ENCODE measurements around the gene ZSCAN5A.
A peak's percentile ranks its signal among the peaks of the same experiment; 100 is the strongest.

ZSCAN5A gene

GRCh38 chr19:56261145-56261544 lies 53.5 kb downstream of the ZSCAN5A start:
- H3K36me3 ChIP-seq (ENCODE audit: control insufficient read depth in 1 of 2, insufficient read depth in 2 of 2, low read depth in 1 of 2, low read length in 2 of 2) = no peaks in the 10 kb centered on the region
- H2AFZ ChIP-seq (ENCODE audit: low read depth, low read length) = no peak overlapping the region
- no peak overlapping the region for H4K8ac ChIP-seq (ENCODE audit: low read length)
- no peak overlapping the region for H3K27ac ChIP-seq (ENCODE audit: low read length, poor library complexity, severe bottlenecking)
- no peaks in the 10 kb centered on the region for H3K79me1 ChIP-seq (replicated peaks; ENCODE audit: low read length, poor library complexity, severe bottlenecking)
- no peak overlapping the region for H3K4me3 ChIP-seq (ENCODE audit: insufficient read depth in 1 of 2, low read depth in 1 of 2, low read length in 2 of 2)
- H2BK12ac ChIP-seq (ENCODE audit: low read length in 2 of 2) = no peak overlapping the region
- H3K14ac ChIP-seq (ENCODE audit: low read length in 2 of 2) = no peak overlapping the region
- H2BK5ac ChIP-seq (ENCODE audit: low read depth, low read length, poor library complexity, severe bottlenecking) = no peak overlapping the region
- H3K18ac ChIP-seq (ENCODE audit: low read depth in 1 of 2, low read length in 2 of 2) = no peak overlapping the region
- no peak overlapping the region for H3K23ac ChIP-seq (ENCODE audit: low read length in 2 of 2)
- H4K91ac ChIP-seq (ENCODE audit: low read length) = no peak overlapping the region
- no peak for DNase-seq
- H2BK120ac ChIP-seq (ENCODE audit: low read depth, low read length) = no peak overlapping the region
- H3K4me1 ChIP-seq (ENCODE audit: control insufficient read depth, insufficient read depth, low read depth, low read length) = no peaks in the 10 kb centered on the region
- H2AK5ac ChIP-seq (ENCODE audit: low read length, severe bottlenecking) = no peak overlapping the region
- no peaks in the 10 kb centered on the region for H3K9me3 ChIP-seq (ENCODE audit: control insufficient read depth, low read length)
- H2BK15ac ChIP-seq (ENCODE audit: low read depth, poor library complexity, severe bottlenecking) = no peak overlapping the region
- H3K27me3 ChIP-seq (ENCODE audit: control insufficient read depth in 1 of 2, insufficient read depth in 1 of 2, low read length in 2 of 2) = no peaks in the 10 kb centered on the region
- H3K4ac ChIP-seq (ENCODE audit: low read depth in 1 of 2, low read length in 2 of 2) = no peak overlapping the region
- H3K9ac ChIP-seq (ENCODE audit: low read length) = no peak overlapping the region
- no peak overlapping the region for H3K4me2 ChIP-seq (ENCODE audit: low read length, poor library complexity, severe bottlenecking)

- Histone ChIP-seq H3K9ac (ENCODE audit: low read length) (no peak overlapping the region), H3K27me3 (ENCODE audit: control insufficient read depth in 1 of 2, insufficient read depth in 1 of 2, low read length in 2 of 2) (no peaks in the 10 kb centered on the region), H3K4me2 (ENCODE audit: low read length, poor library complexity, severe bottlenecking) (no peak overlapping the region), H4K8ac (ENCODE audit: low read length) (no peak overlapping the region), H2BK120ac (ENCODE audit: low read depth, low read length) (no peak overlapping the region), H3K9me3 (ENCODE audit: control insufficient read depth, low read length) (no peaks in the 10 kb centered on the region), H3K4me1 (ENCODE audit: control insufficient read depth, insufficient read depth, low read depth, low read length) (no peaks in the 10 kb centered on the region), H4K91ac (ENCODE audit: low read length) (no peak overlapping the region), H2BK12ac (ENCODE audit: low read length in 2 of 2) (no peak overlapping the region), H2AFZ (ENCODE audit: low read depth, low read length) (no peak overlapping the region), H2AK5ac (ENCODE audit: low read length, severe bottlenecking) (no peak overlapping the region), H3K27ac (ENCODE audit: low read length, poor library complexity, severe bottlenecking) (no peak overlapping the region), H3K79me1 (replicated peaks; ENCODE audit: low read length, poor library complexity, severe bottlenecking) (no peaks in the 10 kb centered on the region), H3K14ac (ENCODE audit: low read length in 2 of 2) (no peak overlapping the region), H3K4me3 (ENCODE audit: insufficient read depth in 1 of 2, low read depth in 1 of 2, low read length in 2 of 2) (no peak overlapping the region), H2BK15ac (ENCODE audit: low read depth, poor library complexity, severe bottlenecking) (no peak overlapping the region), H3K36me3 (ENCODE audit: control insufficient read depth in 1 of 2, insufficient read depth in 2 of 2, low read depth in 1 of 2, low read length in 2 of 2) (no peaks in the 10 kb centered on the region), H3K4ac (ENCODE audit: low read depth in 1 of 2, low read length in 2 of 2) (no peak overlapping the region), H3K23ac (ENCODE audit: low read length in 2 of 2) (no peak overlapping the region), H3K18ac (ENCODE audit: low read depth in 1 of 2, low read length in 2 of 2) (no peak overlapping the region), H2BK5ac (ENCODE audit: low read depth, low read length, poor library complexity, severe bottlenecking) (no peak overlapping the region)
- 95% methylated on average over 12 of the region's 12 CpGs for WGBS
- no peak for DNase-seq
Measured at GRCh38 chr19:56258272-56258671, 56.4 kb downstream of the ZSCAN5A start.

GRCh38 chr19:56253737-56254136 lies 60.9 kb downstream of the ZSCAN5A start:
- Histone ChIP-seq H3K23ac (ENCODE audit: low read length in 2 of 2) (no peak overlapping the region), H3K9ac (ENCODE audit: low read length) (no peak overlapping the region), H3K4me2 (ENCODE audit: low read length, poor library complexity, severe bottlenecking) (no peak overlapping the region), H2AFZ (ENCODE audit: low read depth, low read length) (no peak overlapping the region), H4K91ac (ENCODE audit: low read length) (no peak overlapping the region), H2BK15ac (ENCODE audit: low read depth, poor library complexity, severe bottlenecking) (no peak overlapping the region), H3K79me1 (replicated peaks; ENCODE audit: low read length, poor library complexity, severe bottlenecking) (no peaks in the 10 kb centered on the region), H4K8ac (ENCODE audit: low read length) (no peak overlapping the region), H3K27me3 (ENCODE audit: control insufficient read depth in 1 of 2, insufficient read depth in 1 of 2, low read length in 2 of 2) (no peaks in the 10 kb centered on the region), H3K4me1 (ENCODE audit: control insufficient read depth, insufficient read depth, low read depth, low read length) (no peaks in the 10 kb centered on the region), H3K36me3 (ENCODE audit: control insufficient read depth in 1 of 2, insufficient read depth in 2 of 2, low read depth in 1 of 2, low read length in 2 of 2) (no peaks in the 10 kb centered on the region), H2BK120ac (ENCODE audit: low read depth, low read length) (no peak overlapping the region), H2BK12ac (ENCODE audit: low read length in 2 of 2) (no peak overlapping the region), H3K9me3 (ENCODE audit: control insufficient read depth, low read length) (no peaks in the 10 kb centered on the region), H3K4ac (ENCODE audit: low read depth in 1 of 2, low read length in 2 of 2) (no peak overlapping the region), H2AK5ac (ENCODE audit: low read length, severe bottlenecking) (no peak overlapping the region), H3K4me3 (ENCODE audit: insufficient read depth in 1 of 2, low read depth in 1 of 2, low read length in 2 of 2) (no peak overlapping the region), H3K18ac (ENCODE audit: low read depth in 1 of 2, low read length in 2 of 2) (no peak overlapping the region), H2BK5ac (ENCODE audit: low read depth, low read length, poor library complexity, severe bottlenecking) (no peak overlapping the region), H3K14ac (ENCODE audit: low read length in 2 of 2) (no peak overlapping the region), H3K27ac (ENCODE audit: low read length, poor library complexity, severe bottlenecking) (no peak overlapping the region)
- peak; percentile 59 for DNase-seq
- WGBS = 96% methylated on average over 2 of the region's 5 CpGs

- H3K27me3 ChIP-seq (ENCODE audit: control insufficient read depth in 1 of 2, insufficient read depth in 1 of 2, low read length in 2 of 2) = no peaks in the 10 kb centered on the region
- no peaks in the 10 kb centered on the region for H3K79me1 ChIP-seq (replicated peaks; ENCODE audit: low read length, poor library complexity, severe bottlenecking)
- H2BK15ac ChIP-seq (ENCODE audit: low read depth, poor library complexity, severe bottlenecking) = peak overlapping the region; percentile 1
- no peak overlapping the region for H2AK5ac ChIP-seq (ENCODE audit: low read length, severe bottlenecking)
- 27% methylated on average over 7 of the region's 10 CpGs for WGBS
- no peak overlapping the region for H3K4me2 ChIP-seq (ENCODE audit: low read length, poor library complexity, severe bottlenecking)
- H3K14ac ChIP-seq (ENCODE audit: low read length in 2 of 2) = no peak overlapping the region
- no peak overlapping the region for H4K8ac ChIP-seq (ENCODE audit: low read length)
- H4K91ac ChIP-seq (ENCODE audit: low read length) = no peak overlapping the region
- no peak overlapping the region for H3K23ac ChIP-seq (ENCODE audit: low read length in 2 of 2)
- DNase-seq = peak; percentile 70
- no peaks in the 10 kb centered on the region for H3K9me3 ChIP-seq (ENCODE audit: control insufficient read depth, low read length)
- H3K4me1 ChIP-seq (ENCODE audit: control insufficient read depth, insufficient read depth, low read depth, low read length) = no peaks in the 10 kb centered on the region
- H3K27ac ChIP-seq (ENCODE audit: low read length, poor library complexity, severe bottlenecking) = no peak overlapping the region
- H3K18ac ChIP-seq (ENCODE audit: low read depth in 1 of 2, low read length in 2 of 2) = no peak overlapping the region
- H2AFZ ChIP-seq (ENCODE audit: low read depth, low read length) = no peak overlapping the region
- H2BK120ac ChIP-seq (ENCODE audit: low read depth, low read length) = no peak overlapping the region
- H3K4ac ChIP-seq (ENCODE audit: low read depth in 1 of 2, low read length in 2 of 2) = no peak overlapping the region
- H3K9ac ChIP-seq (ENCODE audit: low read length) = no peak overlapping the region
- H3K36me3 ChIP-seq (ENCODE audit: control insufficient read depth in 1 of 2, insufficient read depth in 2 of 2, low read depth in 1 of 2, low read length in 2 of 2) = no peaks in the 10 kb centered on the region
- no peak overlapping the region for H3K4me3 ChIP-seq (ENCODE audit: insufficient read depth in 1 of 2, low read depth in 1 of 2, low read length in 2 of 2)
- H2BK5ac ChIP-seq (ENCODE audit: low read depth, low read length, poor library complexity, severe bottlenecking) = no peak overlapping the region
- no peak overlapping the region for H2BK12ac ChIP-seq (ENCODE audit: low read length in 2 of 2)
Measured at GRCh38 chr19:56252699-56253422, 61.8 kb downstream of the ZSCAN5A start.

Measured in mesenchymal stem cell (in vitro differentiated cells and primary cell).